Liver (tissue), 9 donors: ENCODE measurements around the gene WNT5A. TPM values are rescaled to one million over a fixed set of nuclear protein-coding genes. Genes with fewer than 3 reads are reported as not detected.

Experiments
- DNase-seq: peaks from one replicate; pipeline ENCODE4 v3.0.0-alpha.2; 2017; ENCODE audit warnings: low spot score
- H3K27ac ChIP-seq, 2 donors: one replicate each; pipeline ENCODE4 v1.7.0; 2013; ENCODE audit warnings: inconsistent platforms in 2 of 2, low read length in 2 of 2, control low read depth in 1 of 2, low read depth in 1 of 2, mild to moderate bottlenecking in 1 of 2
- H3K27me3 ChIP-seq, 4 donors: one replicate each; pipeline versions ENCODE4 v1.6.1 to v1.7.0; 2013; ENCODE audit warnings: low read length in 3 of 4, inconsistent platforms in 1 of 4, mild to moderate bottlenecking in 1 of 4, moderate library complexity in 1 of 4; ENCODE audit not compliant: control insufficient read depth in 4 of 4, insufficient read depth in 4 of 4
- H3K36me3 ChIP-seq, 4 donors: one replicate each; pipeline versions ENCODE4 v1.6.1 to v1.7.0; 2013; ENCODE audit warnings: low read length in 3 of 4, mild to moderate bottlenecking in 3 of 4, low read depth in 1 of 4, moderate library complexity in 1 of 4; ENCODE audit not compliant: control insufficient read depth in 4 of 4, insufficient read depth in 3 of 4
- H3K4me1 ChIP-seq, 4 donors: one replicate each; pipeline versions ENCODE4 v1.6.1 to v1.7.0; 2013; ENCODE audit warnings: low read length in 3 of 4, mild to moderate bottlenecking in 3 of 4, moderate library complexity in 1 of 4; ENCODE audit not compliant: control insufficient read depth in 4 of 4, insufficient read depth in 4 of 4
- H3K4me3 ChIP-seq, 3 donors: one replicate each; pipeline versions ENCODE4 v1.6.1 to v1.7.0; 2013; ENCODE audit warnings: low read length in 3 of 3, control low read depth in 1 of 3, low read depth in 1 of 3, mild to moderate bottlenecking in 1 of 3
- H3K9ac ChIP-seq, 2 donors: one replicate each; pipeline ENCODE4 v1.7.0; 2013; ENCODE audit warnings: low read length in 2 of 2, mild to moderate bottlenecking in 2 of 2, moderate library complexity in 2 of 2, control low read depth in 1 of 2, low read depth in 1 of 2
- H3K9me3 ChIP-seq, 4 donors: one replicate each; pipeline versions ENCODE4 v1.6.1 to v1.7.0; 2013; ENCODE audit warnings: low read length in 3 of 4; ENCODE audit not compliant: control insufficient read depth in 4 of 4
- ATF3 ChIP-seq: IDR thresholded peaks from 2 replicates; pipeline ENCODE4 v1.6.1; 2016; ENCODE audit warnings: antibody characterized with exemption
- CTCF ChIP-seq: fragments of 150-350 bp; IDR thresholded peaks from 2 replicates; pipeline ENCODE4 v1.5.1; 2017; ENCODE audit warnings: improper control_type of control experiment, low read depth, low read length; ENCODE audit not compliant: missing input control
- EGR1 ChIP-seq, 2 donors: IDR thresholded peaks; 2 replicates each; pipeline ENCODE4 v1.6.1; 2016 to 2018; ENCODE audit warnings: antibody characterized with exemption in 2 of 2, low read depth in 2 of 2
- FOXA1 ChIP-seq: IDR thresholded peaks from 2 replicates; pipeline ENCODE4 v1.6.1; 2016; ENCODE audit warnings: antibody characterized with exemption
- GABPA ChIP-seq, 2 donors: IDR thresholded peaks in 1 of 2; conservative IDR thresholded peaks in 1 of 2; 2 replicates each; pipeline ENCODE4 v1.6.1; 2016; ENCODE audit warnings: antibody characterized with exemption in 2 of 2, mild to moderate bottlenecking in 1 of 2, moderate library complexity in 1 of 2
- HNF4A ChIP-seq, 2 donors: conservative IDR thresholded peaks; 2 replicates each; pipeline ENCODE4 v1.6.1; 2016; ENCODE audit warnings: antibody characterized with exemption in 2 of 2, mild to moderate bottlenecking in 2 of 2
- HNF4G ChIP-seq: IDR thresholded peaks from 2 replicates; pipeline ENCODE4 v1.6.1; 2016; ENCODE audit warnings: antibody characterized with exemption
- JUND ChIP-seq, 2 donors: IDR thresholded peaks; 2 replicates each; pipeline ENCODE4 v1.6.1; 2016; ENCODE audit warnings: antibody characterized with exemption in 2 of 2
- MAX ChIP-seq: IDR thresholded peaks from 2 replicates; pipeline ENCODE4 v1.6.1; 2016; ENCODE audit warnings: antibody characterized with exemption
- RXRA ChIP-seq, 2 donors: IDR thresholded peaks; 2 replicates each; pipeline ENCODE4 v1.6.1; 2017 to 2018; ENCODE audit warnings: antibody characterized with exemption in 2 of 2, mild to moderate bottlenecking in 1 of 2
- SP1 ChIP-seq: IDR thresholded peaks from 2 replicates; pipeline ENCODE4 v1.6.1; 2018; ENCODE audit warnings: antibody characterized with exemption, mild to moderate bottlenecking
- YY1 ChIP-seq: IDR thresholded peaks from 2 replicates; pipeline ENCODE4 v1.6.1; 2016; ENCODE audit warnings: antibody characterized with exemption, mild to moderate bottlenecking
- ZBTB33 ChIP-seq: IDR thresholded peaks from 2 replicates; pipeline ENCODE4 v1.6.1; 2016; ENCODE audit warnings: antibody characterized with exemption
- WGBS: extraction: QIAGEN DNeasy Blood & Tissue Kit; methylation state at CpG from one replicate; pipeline ENCODE4 v1.1.7; 2013; 5-methylcytosine and 5-hydroxymethylcytosine counted together
- polyA plus RNA-seq, 2 donors: library from polyadenylated mRNA; stranded (reverse) in 1 of 2; unstranded in 1 of 2; fragments of 200-250 nt in 1 of 2; fragments of >200 nt in 1 of 2; fragmentation: Nextera tagmentation in 1 of 2; extraction: Ambion mirVana in 1 of 2; gene quantifications; one replicate each; pipeline versions ENCODE4 v1.2.1 to v1.2.3, GENCODE V29; 2013 to 2015
- total RNA-seq, 2 donors: library from RNA; depleted of rRNA; stranded (reverse); fragments of >200 nt; gene quantifications; one replicate each; pipeline ENCODE4 v1.2.3, GENCODE V29; 2014
- donor health status: healthy.
- donor health status: healthy.
- donor health status: healthy.
- donor health status: healthy.
- donor health status: healthy.

The WNT5A gene
- total RNA-seq (1 to 10 TPM in 1 of 2 donors, under 1 TPM in 1; 0.79 to 1.3 TPM), polyA plus RNA-seq (under 1 TPM; 0.18 to 0.53 TPM)

- H3K27ac ChIP-seq: peak within 1 kb of the TSS; percentile 93 to 96
- no peaks in the 10 kb centered on the region for H3K36me3 ChIP-seq
- H3K4me1 ChIP-seq: peaks cover 4 to 42% (median 22%) of the 10 kb centered on the region in 4 donors
- TF ChIP-seq RXRA (IDR thresholded peaks at IDR 0.05): no peak
- peak; percentile 1 for TF ChIP-seq YY1
- no peak for DNase-seq
- no peaks in the 10 kb centered on the region for H3K9me3 ChIP-seq
- no peaks in the 10 kb centered on the region for H3K27me3 ChIP-seq
- WGBS: 1% methylated on average over 52 of the region's 52 CpGs
- H3K9ac ChIP-seq: peak within 1 kb of the TSS; percentile 45 to 74
- peak within 1 kb of the TSS; percentile 77 to 88 (median 79) for H3K4me3 ChIP-seq
Observed at GRCh38 chr3:55486857-55487380, at the start of gene WNT5A. TSS of gene WNT5A (minus strand) at chr3:55487306. CDS start at chr3:55486985, 321 bp downstream.

GRCh38 chr3:55534876-55535275 is 47.8 kb upstream of the WNT5A start:
- no peak overlapping the region for H3K9ac ChIP-seq
- H3K9me3 ChIP-seq: no peaks in the 10 kb centered on the region
- TF ChIP-seq FOXA1 (no peak), ATF3 (no peak), SP1 (no peak)
- H3K27ac ChIP-seq: no peak overlapping the region
- H3K27me3 ChIP-seq: no peaks in the 10 kb centered on the region
- H3K4me3 ChIP-seq: no peak overlapping the region
- no peaks in the 10 kb centered on the region for H3K36me3 ChIP-seq
- DNase-seq: no peak
- H3K4me1 ChIP-seq: peaks cover 2 to 16% (median 13%) of the 10 kb centered on the region in 4 donors
- WGBS: 96% methylated on average over 2 of the region's 2 CpGs

- no peaks in the 10 kb centered on the region for H3K27me3 ChIP-seq
- 82% methylated on average over 3 of the region's 3 CpGs for WGBS
- TF ChIP-seq MAX: no peak
- TF ChIP-seq ATF3: no peak
- TF ChIP-seq GABPA (IDR thresholded peaks at IDR 0.05 in 1 of 2, conservative IDR thresholded peaks at IDR 0.05 in 1 of 2): no peak
- no peak for TF ChIP-seq EGR1 (IDR thresholded peaks at IDR 0.05; ENCODE audit: low read depth in 2 of 2)
- TF ChIP-seq HNF4A (conservative IDR thresholded peaks at IDR 0.05): no peak
- TF ChIP-seq HNF4G: no peak
- H3K9me3 ChIP-seq: no peaks in the 10 kb centered on the region
- H3K9ac ChIP-seq: no peak overlapping the region
- H3K36me3 ChIP-seq: no peaks in the 10 kb centered on the region
- H3K27ac ChIP-seq: no peak overlapping the region
- peaks cover 0 to 9% (median 6%) of the 10 kb centered on the region in 4 donors for H3K4me1 ChIP-seq
- DNase-seq: no peak
- no peak overlapping the region for H3K4me3 ChIP-seq
Observed at GRCh38 chr3:55532806-55533205, 45.7 kb upstream of the WNT5A start.

GRCh38 chr3:55531321-55531720 is 44.2 kb upstream of the WNT5A start:
- 67% methylated on average over 1 of the region's 1 CpG for WGBS
- DNase-seq: no peak
- H3K4me1 ChIP-seq: peaks cover 0 to 15% (median 14%) of the 10 kb centered on the region in 4 donors
- no peak for TF ChIP-seq ZBTB33
- TF ChIP-seq CTCF: no peak
- TF ChIP-seq FOXA1: no peak
- no peak for TF ChIP-seq JUND (IDR thresholded peaks at IDR 0.05)
- no peak for TF ChIP-seq SP1
- no peak for TF ChIP-seq GABPA (IDR thresholded peaks at IDR 0.05 in 1 of 2, conservative IDR thresholded peaks at IDR 0.05 in 1 of 2)
- H3K9me3 ChIP-seq: no peaks in the 10 kb centered on the region
- no peak overlapping the region for H3K27ac ChIP-seq
- no peak overlapping the region for H3K9ac ChIP-seq
- no peak overlapping the region for H3K4me3 ChIP-seq
- no peaks in the 10 kb centered on the region for H3K27me3 ChIP-seq
- no peaks in the 10 kb centered on the region for H3K36me3 ChIP-seq
